Parathyroid adenoma (tissue), 2 donors: Measurements from ENCODE around the gene HOGA1.
A peak's percentile ranks its signal among the peaks of the same experiment; 100 is the strongest.

Experiments used
- H2AFZ ChIP-seq: fragments of 300-600 bp; sonication (generic); one replicate; pipeline ENCODE4 v1.7.0; 2017; ENCODE audit warnings: antibody characterized with exemption, mild to moderate bottlenecking
- H3K27ac ChIP-seq: fragments of 300-600 bp; sonication (generic); one replicate; pipeline ENCODE4 v1.7.0; 2017
- H3K27me3 ChIP-seq: fragments of 300-600 bp; sonication (generic); one replicate; pipeline ENCODE4 v1.7.0; 2017; ENCODE audit warnings: low read length; ENCODE audit not compliant: control insufficient read depth, insufficient read depth
- H3K36me3 ChIP-seq: fragments of 300-600 bp; sonication (generic); one replicate; pipeline ENCODE4 v1.7.0; 2017; ENCODE audit warnings: low read length; ENCODE audit not compliant: control insufficient read depth, insufficient read depth
- H3K4me1 ChIP-seq: fragments of 300-600 bp; sonication (generic); one replicate; pipeline ENCODE4 v1.7.0; 2017; ENCODE audit warnings: control low read depth
- H3K4me2 ChIP-seq: fragments of 300-600 bp; sonication (generic); one replicate; pipeline ENCODE4 v1.7.0; 2017; ENCODE audit warnings: low read length
- H3K4me3 ChIP-seq: fragments of 300-600 bp; sonication (generic); one replicate; pipeline ENCODE4 v1.7.0; 2017; ENCODE audit warnings: low read depth, low read length
- H3K79me2 ChIP-seq: fragments of 300-600 bp; sonication (generic); one replicate; pipeline ENCODE4 v1.7.0; 2017; ENCODE audit warnings: control low read depth
- H3K9ac ChIP-seq: fragments of 300-600 bp; sonication (generic); one replicate; pipeline ENCODE4 v1.7.0; 2017; ENCODE audit warnings: mild to moderate bottlenecking
- H3K9me3 ChIP-seq: fragments of 300-600 bp; sonication (generic); one replicate; pipeline ENCODE4 v1.7.0; 2017; ENCODE audit warnings: low read length; ENCODE audit not compliant: control insufficient read depth
- CTCF ChIP-seq: fragments of 300-600 bp; sonication (generic); IDR thresholded peaks from one replicate; pipeline ENCODE4 v1.7.0; 2017; ENCODE audit warnings: antibody characterized with exemption, mild to moderate bottlenecking
- donor health status: primary hyperparathyroidism.

HOGA1 gene

DNA sequence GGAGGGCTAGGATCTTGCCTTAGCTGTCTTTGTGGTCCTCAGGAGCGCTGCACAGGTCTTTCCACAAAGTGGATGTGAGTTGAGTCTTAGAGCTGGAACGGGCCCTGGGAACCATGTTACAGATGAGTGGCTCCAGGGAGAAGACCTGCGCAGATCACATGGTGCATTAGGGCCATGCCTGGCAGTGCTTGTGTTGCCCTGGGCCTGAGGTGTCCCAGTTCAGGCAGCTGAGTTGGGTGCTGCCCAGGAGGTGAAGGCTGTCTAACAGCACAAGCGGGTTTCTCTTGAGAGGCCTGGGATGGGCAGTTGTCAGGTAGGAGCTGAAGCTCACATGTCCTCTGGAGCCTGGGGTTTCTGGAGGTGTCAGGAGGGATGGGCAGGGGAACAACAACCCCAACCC, 45.4 kb upstream of the HOGA1 start:
- no peak overlapping the region for H3K27ac ChIP-seq
- H3K27me3 ChIP-seq: no peaks in the 10 kb centered on the region
- H2AFZ ChIP-seq: no peak overlapping the region
- peaks cover 12% of the 10 kb centered on the region for H3K4me1 ChIP-seq
- H3K4me3 ChIP-seq: no peak overlapping the region
- H3K4me2 ChIP-seq: no peak overlapping the region
- TF ChIP-seq CTCF: no peak
- H3K9me3 ChIP-seq: no peaks in the 10 kb centered on the region
- no peaks in the 10 kb centered on the region for H3K36me3 ChIP-seq
- H3K9ac ChIP-seq: no peak overlapping the region
- peaks cover 17% of the 10 kb centered on the region for H3K79me2 ChIP-seq

DNA sequence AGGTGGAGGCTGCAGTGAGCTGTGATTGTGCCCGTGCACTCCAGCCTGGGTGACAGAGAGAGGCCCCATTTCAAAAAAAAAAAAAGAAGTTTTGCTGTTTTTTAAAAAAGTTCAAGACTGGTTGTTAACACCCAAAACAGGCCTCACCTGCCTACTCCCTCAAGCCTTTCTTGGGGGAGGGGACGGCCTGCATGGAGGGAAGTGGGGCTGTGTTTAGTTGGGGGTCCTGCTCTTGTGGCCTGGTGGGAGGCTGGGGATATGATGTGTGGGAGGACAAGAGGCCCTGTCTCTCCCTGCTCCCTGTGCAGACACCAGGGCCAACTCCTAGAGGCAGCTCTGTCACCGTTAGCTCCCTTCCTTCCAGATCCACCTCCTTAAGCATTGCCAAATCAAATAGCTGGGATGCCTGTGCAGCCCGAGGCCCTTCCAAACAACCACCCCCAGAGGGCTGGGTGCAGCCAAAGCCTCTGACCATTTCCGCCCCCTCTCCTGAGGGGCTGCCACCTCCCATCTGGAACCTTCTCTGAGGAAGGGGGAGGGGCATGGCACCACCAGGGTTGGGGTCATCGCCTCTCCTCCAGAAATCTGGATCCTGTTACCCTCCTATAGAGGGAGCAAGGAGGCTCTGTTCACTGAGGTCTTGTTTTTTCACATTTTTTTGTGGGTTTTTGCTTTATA, 44.5 kb upstream of the HOGA1 start:
- Histone ChIP-seq H2AFZ (no peak overlapping the region), H3K36me3 (no peaks in the 10 kb centered on the region), H3K9me3 (no peaks in the 10 kb centered on the region), H3K4me3 (no peak overlapping the region), H3K79me2 (peaks cover 14% of the 10 kb centered on the region), H3K27me3 (no peaks in the 10 kb centered on the region), H3K4me2 (no peak overlapping the region), H3K27ac (no peak overlapping the region), H3K4me1 (peaks cover 12% of the 10 kb centered on the region), H3K9ac (no peak overlapping the region)
- TF ChIP-seq CTCF: no peak

DNA sequence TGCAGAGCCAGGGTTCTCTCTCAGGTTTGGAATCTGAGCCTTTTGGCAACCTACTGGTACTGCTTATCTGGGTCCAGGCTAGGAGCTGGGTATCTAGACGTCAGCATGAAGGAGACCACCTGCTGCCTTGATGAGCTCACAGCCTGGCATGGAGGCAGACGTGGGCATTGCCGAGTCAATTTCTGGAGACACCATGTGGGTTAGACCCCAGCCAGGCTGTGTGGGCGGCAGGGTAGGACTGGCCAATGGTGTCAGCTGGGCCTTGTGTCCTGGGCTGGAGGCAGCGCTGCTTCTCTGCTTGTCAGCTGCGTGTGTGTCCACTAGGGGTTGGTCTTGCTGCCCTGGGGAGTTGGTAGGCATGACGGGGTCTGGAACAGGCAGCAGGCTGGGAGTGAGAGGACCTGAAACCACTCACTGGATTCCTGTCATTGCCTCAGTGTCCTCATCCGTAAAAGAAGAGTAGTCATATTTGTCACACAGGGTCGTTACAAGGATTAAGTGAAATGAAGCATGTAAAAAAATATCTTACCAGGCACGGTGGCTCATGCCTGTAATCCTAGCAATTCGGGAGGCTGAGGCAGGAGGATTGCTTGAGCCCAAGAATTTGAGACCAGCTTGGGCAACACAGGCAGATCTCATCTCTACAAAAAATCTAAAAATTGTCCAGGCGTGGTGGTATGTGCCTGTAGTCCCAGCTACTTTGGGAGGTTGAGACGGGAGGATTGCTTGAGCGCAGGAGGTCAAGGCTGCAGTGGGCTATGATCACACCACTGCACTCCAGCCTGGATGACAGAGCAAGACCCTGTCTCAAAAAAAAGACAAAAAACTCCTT, 43.3 kb upstream of the HOGA1 start:
- Histone ChIP-seq H3K27ac (no peak overlapping the region), H2AFZ (no peak overlapping the region), H3K9ac (no peak overlapping the region), H3K36me3 (no peaks in the 10 kb centered on the region), H3K27me3 (no peaks in the 10 kb centered on the region), H3K4me2 (no peak overlapping the region), H3K4me1 (peaks cover 12% of the 10 kb centered on the region), H3K79me2 (peaks cover 4% of the 10 kb centered on the region), H3K9me3 (no peaks in the 10 kb centered on the region), H3K4me3 (no peak overlapping the region)
- TF ChIP-seq CTCF: no peak

- peaks cover 3% of the 10 kb centered on the region for H3K79me2 ChIP-seq
- no peak overlapping the region for H2AFZ ChIP-seq
- no peak overlapping the region for H3K9ac ChIP-seq
- H3K4me1 ChIP-seq: peaks cover 12% of the 10 kb centered on the region
- H3K27ac ChIP-seq: peak overlapping the region; percentile 53
- H3K4me2 ChIP-seq: no peak overlapping the region
- no peak overlapping the region for H3K4me3 ChIP-seq
- TF ChIP-seq CTCF: no peak
- no peaks in the 10 kb centered on the region for H3K9me3 ChIP-seq
- H3K27me3 ChIP-seq: no peaks in the 10 kb centered on the region
- H3K36me3 ChIP-seq: no peaks in the 10 kb centered on the region
Observed at GRCh38 chr10:97542169-97543024, 41.8 kb upstream of the HOGA1 start.
